Endothelial cell (in vitro differentiated cells): Measurements from ENCODE around the gene NFX1. TPM values are rescaled to one million over a fixed set of nuclear protein-coding genes. Genes with fewer than 3 reads are reported as not detected.
"Not testable (repeated sequence)": the region's sequence is repeated elsewhere in the genome, so short reads cannot be mapped to it uniquely, and the experiment has no call there.

Source experiments
- DNase-seq: peaks from one replicate; pipeline ENCODE4 v3.0.0; 2021; ENCODE audit warnings: low spot score
- H3K27ac Mint-ChIP-seq: one replicate; pipeline ENCODE4 v1.8.0; 2021; ENCODE audit warnings: mixed read lengths, inconsistent platforms; ENCODE audit not compliant: unreplicated experiment
- H3K27me3 Mint-ChIP-seq: one replicate; pipeline ENCODE4 v1.8.0; 2021; ENCODE audit warnings: mild to moderate bottlenecking, moderate library complexity, mixed read lengths, inconsistent platforms; ENCODE audit not compliant: unreplicated experiment
- H3K36me3 Mint-ChIP-seq: one replicate; pipeline ENCODE4 v1.8.0; 2021; ENCODE audit warnings: mild to moderate bottlenecking, low read depth, mixed read lengths, inconsistent platforms; ENCODE audit not compliant: unreplicated experiment
- H3K4me1 Mint-ChIP-seq: one replicate; pipeline ENCODE4 v1.8.0; 2021; ENCODE audit warnings: mild to moderate bottlenecking, mixed read lengths, inconsistent platforms; ENCODE audit not compliant: unreplicated experiment
- H3K4me3 Mint-ChIP-seq: one replicate; pipeline ENCODE4 v1.8.0; 2021; ENCODE audit warnings: mild to moderate bottlenecking, mixed read lengths, inconsistent platforms; ENCODE audit not compliant: unreplicated experiment
- H3K9me3 Mint-ChIP-seq: one replicate; pipeline ENCODE4 v1.8.0; 2021; ENCODE audit warnings: mixed read lengths, inconsistent platforms; ENCODE audit not compliant: unreplicated experiment
- CTCF ChIP-seq: fragments of 200-600 bp; sonication (generic); IDR thresholded peaks from one replicate; pipeline ENCODE4 v1.5.0; 2021; ENCODE audit warnings: antibody characterized with exemption; ENCODE audit not compliant: unreplicated experiment
- total RNA-seq: library from RNA; stranded (reverse); fragmentation: NEBNext Ultra II Directional; extraction: Animal tissue kit (Norgen Biotek cat#: 25700); gene quantifications from one replicate; pipeline ENCODE4 v1.2.1, GENCODE V29; 2021; ENCODE audit not compliant: unreplicated experiment

NFX1 gene
- total RNA-seq, 1 donor from 2014 or later, result 33.5 TPM

DNA sequence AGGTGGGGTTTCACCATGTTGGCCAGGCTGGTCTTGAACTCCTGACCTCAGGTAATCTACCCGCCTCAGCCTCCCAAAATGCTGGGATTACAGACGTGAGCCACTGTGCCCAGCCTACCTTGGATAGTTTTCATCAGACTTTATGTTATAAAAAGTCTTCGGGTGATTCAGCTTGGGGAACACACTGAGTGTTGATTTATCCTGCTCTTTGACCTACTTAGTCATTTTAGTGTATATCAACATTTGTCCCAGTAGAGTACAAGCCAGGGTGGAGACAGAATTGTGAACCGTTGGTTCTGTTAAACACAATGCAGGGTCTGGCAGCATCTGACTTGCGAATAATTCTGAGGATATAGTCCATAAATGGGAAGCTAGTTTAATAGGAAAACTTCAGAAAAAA lies 39.7 kb downstream of the NFX1 start:
- H3K9me3 Mint-ChIP-seq, result no peaks in the 10 kb centered on the region
- H3K4me1 Mint-ChIP-seq, result no peaks in the 10 kb centered on the region
- peaks cover 2% of the 10 kb centered on the region for H3K27me3 Mint-ChIP-seq
- peaks cover 46% of the 10 kb centered on the region for H3K36me3 Mint-ChIP-seq
- TF ChIP-seq CTCF, result no peak
- no peak overlapping the region for H3K27ac Mint-ChIP-seq
- DNase-seq, result no peak
- no peak overlapping the region for H3K4me3 Mint-ChIP-seq

GRCh38 chr9:33331377-33331891 lies 41.1 kb downstream of the NFX1 start:
- Mint-ChIP-seq H3K27me3 (peaks cover 2% of the 10 kb centered on the region), H3K4me1 (no peaks in the 10 kb centered on the region), H3K27ac (no peak overlapping the region), H3K4me3 (no peak overlapping the region), H3K9me3 (no peaks in the 10 kb centered on the region), H3K36me3 (peaks cover 51% of the 10 kb centered on the region)
- TF ChIP-seq CTCF, result no peak
- DNase-seq, result no peak

GRCh38 chr9:33332011-33332410 lies 41.7 kb downstream of the NFX1 start:
- Mint-ChIP-seq H3K36me3 (peaks cover 48% of the 10 kb centered on the region), H3K4me1 (no peaks in the 10 kb centered on the region), H3K9me3 (no peaks in the 10 kb centered on the region), H3K27ac (no peak overlapping the region), H3K4me3 (no peak overlapping the region), H3K27me3 (peaks cover 2% of the 10 kb centered on the region)
- DNase-seq, result no peak
- no peak for TF ChIP-seq CTCF

GRCh38 chr9:33332956-33333355 lies 42.6 kb downstream of the NFX1 start:
- not testable (repeated sequence) for DNase-seq, H3K9me3 Mint-ChIP-seq, H3K4me3 Mint-ChIP-seq, H3K4me1 Mint-ChIP-seq, H3K27me3 Mint-ChIP-seq, H3K27ac Mint-ChIP-seq
- H3K36me3 Mint-ChIP-seq, result peaks cover 52% of the 10 kb centered on the region

DNA sequence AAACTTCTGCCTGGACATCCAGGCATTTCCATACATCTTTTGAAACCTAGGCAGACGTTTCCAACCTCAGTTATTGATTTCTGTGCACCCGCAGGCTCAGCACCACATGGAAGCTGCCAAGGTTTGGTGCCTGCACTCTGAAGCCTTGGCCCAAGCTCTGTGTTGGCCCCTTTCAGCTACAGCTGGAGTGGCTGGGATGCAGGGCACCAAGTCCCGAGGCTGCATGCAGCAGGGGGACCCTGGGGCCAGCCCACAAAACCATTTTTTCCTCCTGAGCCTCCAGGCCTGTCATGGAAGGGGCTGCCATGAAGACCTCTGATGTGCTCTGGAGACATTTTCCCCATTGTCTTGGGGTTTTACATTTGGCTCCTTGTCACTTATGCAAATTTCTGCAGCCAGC lies 49.9 kb downstream of the NFX1 start:
- Mint-ChIP-seq H3K36me3 (peaks cover 48% of the 10 kb centered on the region), H3K9me3 (peaks cover 19% of the 10 kb centered on the region), H3K4me1 (no peaks in the 10 kb centered on the region), H3K27ac (no peak overlapping the region), H3K27me3 (peaks cover 4% of the 10 kb centered on the region), H3K4me3 (peak overlapping the region; percentile 86)
- DNase-seq, result no peak
- TF ChIP-seq CTCF, result no peak

DNA sequence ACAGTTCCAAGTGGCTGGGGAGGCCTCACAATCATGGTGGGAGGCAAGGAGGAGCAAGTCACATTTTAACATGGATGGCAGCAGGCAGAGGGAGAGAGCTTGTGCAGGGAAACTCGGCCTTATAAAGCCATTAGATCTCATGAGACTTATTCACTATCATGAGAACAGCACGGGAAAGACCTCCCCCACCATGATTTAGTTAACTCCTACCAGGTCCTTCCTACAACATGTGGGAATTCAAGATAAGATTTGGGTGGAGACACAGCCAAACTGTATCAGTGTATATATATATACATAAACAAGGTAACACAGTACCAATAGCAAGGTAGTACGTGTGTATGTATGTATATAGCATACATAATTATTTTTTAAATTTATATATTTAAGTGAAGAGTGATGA lies 50.9 kb downstream of the NFX1 start:
- no peak for DNase-seq
- H3K27me3 Mint-ChIP-seq, result peaks cover 4% of the 10 kb centered on the region
- no peak for TF ChIP-seq CTCF
- H3K27ac Mint-ChIP-seq, result no peak overlapping the region
- peaks cover 19% of the 10 kb centered on the region for H3K9me3 Mint-ChIP-seq
- H3K4me3 Mint-ChIP-seq, result peak overlapping the region; percentile 86
- H3K36me3 Mint-ChIP-seq, result peaks cover 49% of the 10 kb centered on the region
- H3K4me1 Mint-ChIP-seq, result no peaks in the 10 kb centered on the region
